GM21367 (cell line): ENCODE measurements around the gene ZNF280D.
A peak's percentile ranks its signal among the peaks of the same experiment; 100 is the strongest.

Experiments
- ATAC-seq: cut with Tn5 transposase; IDR thresholded peaks from one replicate; pipeline ENCODE4 v1.9.1; 2021; ENCODE audit not compliant: unreplicated experiment

The ZNF280D gene

GRCh38 chr15:56640549-56640948, 92.8 kb downstream of the ZNF280D start:
- no peak for ATAC-seq

DNA sequence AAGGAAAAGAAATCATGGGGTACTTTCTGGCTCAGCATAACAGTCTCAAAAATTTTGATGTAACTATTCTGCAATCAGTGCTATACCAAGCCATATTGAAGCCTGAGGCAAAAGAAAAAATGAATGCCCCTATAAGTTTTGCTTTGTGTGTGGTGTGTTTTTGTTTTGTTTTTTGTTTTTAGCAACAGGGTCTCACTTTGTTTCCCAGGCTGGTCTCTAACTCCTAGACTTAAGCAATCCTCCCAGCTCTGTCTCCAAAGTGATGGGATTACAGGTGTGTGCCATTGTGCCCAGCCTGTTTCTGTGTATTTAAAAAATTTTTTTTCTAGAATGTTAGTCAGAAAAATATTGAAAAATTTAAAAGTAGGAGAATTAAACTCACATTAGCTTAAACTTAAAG, 93.2 kb downstream of the ZNF280D start:
- no peak for ATAC-seq

DNA sequence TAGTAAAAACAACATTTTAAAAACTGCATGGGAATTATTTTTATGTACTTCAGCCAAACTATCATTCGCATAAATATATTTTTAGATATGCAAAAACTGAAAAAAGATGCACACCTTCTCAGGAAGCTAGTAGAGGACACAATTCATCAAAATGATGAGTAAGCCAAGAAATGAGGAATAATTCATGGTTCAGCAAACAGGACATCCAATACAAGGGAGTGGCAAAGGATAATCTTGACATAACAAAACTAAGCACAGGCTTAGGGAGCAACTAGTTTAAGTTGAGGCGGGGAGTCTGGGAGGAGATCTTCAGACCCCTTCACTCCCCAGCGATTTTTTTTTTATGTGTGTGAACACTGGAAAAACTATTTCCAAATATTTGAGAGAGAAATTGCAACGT, 93.7 kb downstream of the ZNF280D start:
- no peak for ATAC-seq

DNA sequence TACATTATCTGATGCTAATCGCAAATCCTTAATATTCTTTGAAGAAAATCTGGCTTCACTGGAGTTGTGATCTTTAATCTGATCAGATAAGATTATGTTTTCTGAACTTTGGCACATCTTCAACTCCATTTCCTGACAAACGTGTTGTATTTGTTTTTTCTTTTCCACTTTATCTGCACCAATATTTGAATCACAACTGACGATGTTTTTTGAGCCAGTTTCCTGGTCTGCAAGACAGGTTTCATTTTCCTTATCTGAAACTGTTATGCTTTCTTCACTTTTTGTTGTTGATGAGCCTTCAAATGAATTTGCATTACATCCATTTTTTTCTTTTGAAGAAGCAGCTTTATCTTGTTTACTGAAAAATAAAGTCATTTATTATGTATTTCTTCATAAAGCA, 101.5 kb downstream of the ZNF280D start:
- no peak for ATAC-seq

GRCh38 chr15:56628893-56629532, 104.3 kb downstream of the ZNF280D start:
- ATAC-seq = no peak

GRCh38 chr15:56619887-56620286, 113.4 kb downstream of the ZNF280D start:
- ATAC-seq = no peak

GRCh38 chr15:56617628-56618027, 115.7 kb downstream of the ZNF280D start:
- no peak for ATAC-seq

DNA sequence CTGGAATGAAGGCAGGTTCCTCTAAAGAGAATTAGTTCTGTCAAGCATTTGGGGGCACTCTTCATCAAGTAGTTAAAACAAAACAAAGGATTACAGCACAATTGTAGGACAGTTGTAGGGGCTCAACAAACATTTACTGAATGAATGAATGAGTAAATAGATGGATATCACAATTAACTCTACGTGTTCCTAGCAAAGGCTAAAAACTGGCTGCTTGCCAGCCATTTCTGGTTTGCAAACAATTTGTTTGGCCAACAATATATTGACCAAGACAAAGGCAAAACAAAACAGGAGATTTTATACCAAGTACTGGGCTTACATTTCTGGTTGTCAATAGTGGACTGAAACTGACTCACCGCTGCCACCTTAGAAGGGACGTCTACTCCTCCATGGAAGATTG, 116.8 kb downstream of the ZNF280D start:
- no peak for ATAC-seq

GRCh38 chr15:56613811-56614210, 119.5 kb downstream of the ZNF280D start:
- no peak for ATAC-seq

DNA sequence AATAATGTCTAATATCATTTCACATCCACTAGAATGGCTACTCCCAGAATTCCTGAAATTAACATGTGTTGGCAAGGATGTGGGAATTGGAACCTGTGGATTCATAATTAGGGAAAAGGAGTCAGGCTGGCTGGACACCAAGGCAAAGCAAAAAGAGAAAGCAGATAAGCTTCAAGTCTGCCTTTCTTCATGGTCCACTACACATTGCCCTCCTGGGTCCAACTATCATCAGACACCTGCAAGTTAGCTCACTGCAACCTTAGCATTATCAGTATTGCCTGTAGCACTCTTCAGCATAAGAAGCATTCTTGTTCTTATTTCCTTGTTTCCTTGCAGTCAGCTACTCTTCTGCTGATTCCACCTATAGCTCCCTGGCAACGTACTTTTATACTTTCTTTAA, 124.3 kb downstream of the ZNF280D start:
- ATAC-seq = no peak

DNA sequence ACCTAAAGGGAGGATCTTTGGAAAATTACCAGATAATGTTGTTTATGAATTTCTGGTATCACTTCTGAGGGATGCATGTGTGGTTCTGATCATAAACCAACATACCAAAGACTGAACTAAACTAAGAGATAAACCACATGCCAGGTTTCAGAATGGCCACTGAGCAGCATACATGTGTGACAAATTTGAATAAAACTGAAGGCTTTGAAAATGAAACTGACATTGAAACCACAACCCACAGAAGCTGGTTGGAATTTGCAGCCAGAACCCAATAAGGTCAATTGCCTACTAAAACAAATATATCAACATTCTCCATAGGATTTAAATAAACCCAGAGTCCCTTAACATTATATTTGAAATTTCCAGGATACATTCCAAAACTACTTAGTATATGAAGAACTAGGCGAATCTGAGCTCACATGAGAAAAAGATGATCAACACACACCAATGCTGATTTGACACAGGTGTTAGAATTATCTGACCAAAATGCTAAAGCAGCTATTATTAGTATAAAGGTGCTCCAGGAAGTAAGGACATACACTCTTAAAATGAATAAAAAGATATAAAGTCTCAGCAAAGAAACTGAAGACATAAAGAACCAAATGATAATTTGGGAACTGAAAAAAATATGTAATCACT, 125.0 kb downstream of the ZNF280D start:
- peak; percentile 91 for ATAC-seq

- no peak for ATAC-seq
These were observed 131.1 kb downstream of the ZNF280D start for GRCh38 chr15:56602253-56602652.

- no peak for ATAC-seq
These were observed 132.9 kb downstream of the ZNF280D start for GRCh38 chr15:56600380-56600779.

- no peak for ATAC-seq
These were observed 134.3 kb downstream of the ZNF280D start for GRCh38 chr15:56598991-56599390.

DNA sequence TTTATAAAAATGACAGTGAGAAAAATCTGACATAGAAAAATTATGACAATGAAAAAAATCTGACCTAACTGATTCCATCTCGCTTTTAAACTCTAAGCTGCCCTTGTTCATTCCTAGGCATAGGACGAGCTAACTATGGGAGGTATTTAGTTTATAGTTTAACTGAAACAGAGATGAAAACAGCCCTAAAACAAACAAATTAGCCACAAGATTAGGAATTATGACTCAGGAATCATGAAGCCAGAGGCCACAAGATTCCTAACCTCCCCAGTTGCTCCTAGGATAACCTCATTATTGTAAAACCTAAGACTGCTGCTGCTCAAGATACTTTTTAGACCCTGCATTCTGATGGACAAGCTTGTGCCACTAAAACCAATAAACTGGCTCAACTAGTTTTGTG, 145.6 kb downstream of the ZNF280D start:
- no peak for ATAC-seq

DNA sequence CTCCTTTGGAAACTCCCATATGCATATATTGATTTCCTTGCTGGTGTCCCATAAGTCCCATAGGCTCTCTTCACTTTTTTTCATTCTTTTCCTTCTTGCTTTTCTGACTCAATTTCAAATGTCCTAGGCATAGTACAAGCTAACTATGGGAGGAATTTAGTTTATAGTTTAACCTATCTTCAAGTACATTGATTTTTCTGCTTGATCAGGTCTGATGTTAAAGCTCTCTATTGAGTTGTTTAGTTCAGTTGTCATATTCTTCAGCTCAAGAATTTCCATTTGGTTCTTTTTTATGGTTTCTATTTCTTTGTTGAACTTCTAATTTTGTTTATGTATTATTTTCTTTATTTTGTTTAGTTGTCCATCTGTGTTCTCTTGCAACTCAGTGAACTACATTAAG, 147.1 kb downstream of the ZNF280D start:
- no peak for ATAC-seq

DNA sequence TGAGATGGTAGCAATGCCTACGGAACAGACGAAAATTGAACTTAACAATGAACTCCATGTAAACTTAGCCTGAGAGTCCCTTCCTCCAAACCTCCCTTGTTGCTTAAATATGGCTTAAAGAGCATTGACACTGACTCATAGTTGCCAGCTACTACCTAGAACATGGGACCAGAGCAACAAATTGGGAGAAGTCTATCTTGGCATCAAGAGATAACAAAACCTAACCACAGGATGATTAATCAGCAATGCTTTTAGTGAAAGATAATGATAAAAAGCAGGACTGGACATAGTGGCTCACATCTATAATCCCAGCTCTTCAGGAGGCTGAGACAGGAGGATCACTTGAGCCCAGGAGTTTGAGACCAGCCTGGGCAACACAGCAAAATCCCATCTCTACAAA, 150.5 kb downstream of the ZNF280D start:
- ATAC-seq = no peak
